Glutamatergic neuron (in vitro differentiated cells): ENCODE data around the gene SETD4. TPM values are rescaled to one million over a fixed set of nuclear protein-coding genes. Genes with fewer than 3 reads are reported as not detected.
A peak's percentile ranks its signal among the peaks of the same experiment; 100 is the strongest.

Experiments
- DNase-seq: peaks from one replicate; pipeline ENCODE4 v3.0.0; 2022
- H3K27ac Mint-ChIP-seq: one replicate; pipeline ENCODE4 v1.8.0; 2020; ENCODE audit warnings: mild to moderate bottlenecking, mixed read lengths, inconsistent platforms; ENCODE audit not compliant: unreplicated experiment
- H3K27me3 Mint-ChIP-seq: one replicate; pipeline ENCODE4 v1.8.0; 2020; ENCODE audit warnings: mild to moderate bottlenecking, moderate library complexity, mixed read lengths, inconsistent platforms; ENCODE audit not compliant: unreplicated experiment
- H3K36me3 Mint-ChIP-seq: one replicate; pipeline ENCODE4 v1.8.0; 2020; ENCODE audit warnings: mild to moderate bottlenecking, mixed read lengths, inconsistent platforms; ENCODE audit not compliant: unreplicated experiment
- H3K4me1 Mint-ChIP-seq: one replicate; pipeline ENCODE4 v1.8.0; 2020; ENCODE audit warnings: mild to moderate bottlenecking, low read depth, mixed read lengths, inconsistent platforms; ENCODE audit not compliant: unreplicated experiment
- H3K4me3 Mint-ChIP-seq: one replicate; pipeline ENCODE4 v1.8.0; 2020; ENCODE audit warnings: mild to moderate bottlenecking, mixed read lengths, inconsistent platforms; ENCODE audit not compliant: unreplicated experiment
- H3K9me3 Mint-ChIP-seq: one replicate; pipeline ENCODE4 v1.8.0; 2020; ENCODE audit warnings: mild to moderate bottlenecking, moderate library complexity, mixed read lengths, inconsistent platforms; ENCODE audit not compliant: unreplicated experiment
- CTCF ChIP-seq: fragments of 200-600 bp; sonication (generic); IDR thresholded peaks from one replicate; pipeline ENCODE4 v1.5.0; 2021; ENCODE audit not compliant: partially characterized antibody, unreplicated experiment
- total RNA-seq: library from RNA; stranded (reverse); fragmentation: NEBNext Ultra II Directional; extraction: Animal tissue kit (Norgen Biotek cat#: 25700); gene quantifications from one replicate; pipeline ENCODE4 v1.2.1, GENCODE V29; 2021; ENCODE audit not compliant: unreplicated experiment

SETD4 gene
- total RNA-seq, 1 donor from 2014 or later, result 21.3 TPM

- peaks cover 5% of the 10 kb centered on the region for H3K9me3 Mint-ChIP-seq
- no peak overlapping the region for H3K27ac Mint-ChIP-seq
- TF ChIP-seq CTCF, result no peak
- no peak for DNase-seq
- H3K27me3 Mint-ChIP-seq, result peaks cover 4% of the 10 kb centered on the region
- H3K4me3 Mint-ChIP-seq, result peak overlapping the region; percentile 84
- H3K4me1 Mint-ChIP-seq, result peaks cover 2% of the 10 kb centered on the region
- H3K36me3 Mint-ChIP-seq, result peaks cover 15% of the 10 kb centered on the region
These were observed 8.5 kb upstream of the SETD4 start for GRCh38 chr21:36068748-36069398.

DNA sequence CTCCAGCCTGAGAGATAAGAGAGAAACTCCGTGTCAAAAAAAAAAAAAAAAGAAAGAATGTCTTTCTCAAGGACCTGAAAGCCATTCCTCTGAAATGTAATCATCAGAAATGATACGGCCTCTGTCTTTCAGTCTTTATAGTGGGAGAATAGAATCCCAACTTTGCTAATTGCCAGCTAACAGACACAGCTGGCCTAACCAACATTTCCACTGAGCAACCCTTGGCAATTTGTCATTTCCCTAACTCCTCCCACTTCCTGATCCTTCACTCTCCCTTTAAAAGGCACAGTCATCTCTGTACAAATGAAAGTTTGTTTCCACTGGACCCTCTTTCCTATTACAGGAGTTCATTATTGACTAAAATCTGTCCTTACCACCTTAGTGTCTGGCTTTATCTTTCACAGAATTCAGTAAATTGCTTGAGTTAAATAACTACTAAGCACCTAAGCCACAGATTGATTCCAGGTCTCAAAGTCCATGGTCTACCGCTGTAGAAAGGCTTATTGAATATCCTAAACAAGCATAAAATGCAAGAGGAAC lies 5.2 kb upstream of the SETD4 start:
- no peak for TF ChIP-seq CTCF
- Mint-ChIP-seq H3K4me3 (no peak overlapping the region), H3K27me3 (peaks cover 5% of the 10 kb centered on the region), H3K4me1 (peaks cover 2% of the 10 kb centered on the region), H3K9me3 (peaks cover 5% of the 10 kb centered on the region), H3K27ac (no peak overlapping the region), H3K36me3 (peaks cover 10% of the 10 kb centered on the region)
- DNase-seq, result no peak

- H3K36me3 Mint-ChIP-seq, result peaks cover 4% of the 10 kb centered on the region
- DNase-seq, result no peak
- H3K4me3 Mint-ChIP-seq, result no peak overlapping the region
- H3K9me3 Mint-ChIP-seq, result peaks cover 4% of the 10 kb centered on the region
- no peak for TF ChIP-seq CTCF
- H3K4me1 Mint-ChIP-seq, result no peaks in the 10 kb centered on the region
- peaks cover 5% of the 10 kb centered on the region for H3K27me3 Mint-ChIP-seq
- H3K27ac Mint-ChIP-seq, result no peak overlapping the region
These were observed 3.7 kb upstream of the SETD4 start for GRCh38 chr21:36064085-36064460.

DNA sequence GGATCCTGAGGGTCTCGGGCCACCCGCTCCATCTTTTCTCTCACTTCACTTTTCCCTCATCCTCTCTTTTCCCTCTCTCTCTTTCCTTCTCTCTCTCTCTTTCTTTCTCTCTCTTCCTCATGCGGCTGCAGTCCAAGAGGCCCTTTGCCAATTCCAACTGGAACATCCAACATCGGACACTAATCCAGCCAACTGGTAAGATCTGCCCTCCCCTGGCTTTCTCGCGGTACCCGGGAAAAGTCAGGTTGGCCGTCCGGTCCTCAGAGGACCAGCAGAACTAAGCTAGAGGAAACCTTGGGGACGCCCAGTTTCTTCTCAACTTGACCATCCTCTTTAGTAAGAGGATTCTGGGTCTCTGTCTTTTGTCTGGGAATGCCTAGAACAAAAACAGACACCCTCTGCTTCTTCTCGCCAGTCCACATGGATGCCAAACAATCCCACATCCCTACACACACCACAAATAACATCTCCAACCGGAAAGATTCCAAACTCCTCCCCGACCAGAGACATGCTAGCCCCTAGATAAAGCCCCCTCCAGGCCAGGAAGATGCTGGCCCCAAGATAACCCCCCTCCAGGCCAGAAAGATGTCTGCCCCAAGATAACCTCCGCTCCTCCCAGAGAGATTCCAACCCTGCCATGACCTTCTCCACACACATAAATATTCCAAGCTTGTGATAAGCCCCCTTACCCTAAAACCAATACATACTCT lies 3.2 kb upstream of the SETD4 start:
- H3K27me3 Mint-ChIP-seq, result peaks cover 3% of the 10 kb centered on the region
- TF ChIP-seq CTCF, result no peak
- no peaks in the 10 kb centered on the region for H3K36me3 Mint-ChIP-seq
- DNase-seq, result no peak
- H3K9me3 Mint-ChIP-seq, result peaks cover 4% of the 10 kb centered on the region
- H3K4me1 Mint-ChIP-seq, result no peaks in the 10 kb centered on the region
- H3K4me3 Mint-ChIP-seq, result no peak overlapping the region
- H3K27ac Mint-ChIP-seq, result no peak overlapping the region

DNA sequence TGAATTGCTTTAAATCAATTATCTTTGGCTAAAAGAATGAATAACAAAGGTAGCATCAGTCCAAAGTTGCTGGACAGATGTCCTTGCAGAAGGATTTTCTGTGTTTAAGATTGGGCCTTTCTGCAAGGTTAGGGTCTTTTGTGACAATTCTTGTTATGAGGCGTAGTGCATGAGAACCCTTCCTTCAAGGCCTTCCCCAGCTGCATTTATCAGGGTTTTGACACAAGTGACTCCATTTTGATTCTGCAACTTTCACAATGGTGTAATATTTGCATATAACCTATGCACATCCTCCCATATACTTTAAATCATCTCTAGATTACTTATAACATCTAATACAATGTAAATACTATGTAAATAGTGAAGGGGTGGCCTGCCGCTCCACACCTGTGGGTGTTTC lies 1.1 kb upstream of the SETD4 start:
- no peak for DNase-seq
- H3K27me3 Mint-ChIP-seq, result peaks cover 5% of the 10 kb centered on the region
- H3K27ac Mint-ChIP-seq, result no peak overlapping the region
- no peaks in the 10 kb centered on the region for H3K4me1 Mint-ChIP-seq
- TF ChIP-seq CTCF, result no peak
- H3K9me3 Mint-ChIP-seq, result peaks cover 4% of the 10 kb centered on the region
- H3K4me3 Mint-ChIP-seq, result peak overlapping the region; percentile 94
- no peaks in the 10 kb centered on the region for H3K36me3 Mint-ChIP-seq
